ENCODE data around the gene CDRT15L2.
A peak's percentile ranks its signal among the peaks of the same experiment; 100 is the strongest.
"Not testable (repeated sequence)": the region's sequence is repeated elsewhere in the genome, so short reads cannot be mapped to it uniquely, and the experiment has no call there.

The CDRT15L2 gene

GRCh38 chr17:20579424-20579823, at the start of gene CDRT15L2:
TSS of gene CDRT15L2 (plus strand) at chr17:20579724. CDS start at chr17:20579744, 20 bp downstream.
- not testable (repeated sequence) for DNase-seq (ENCODE audit: low read depth, low spot score)

- DNase-seq (ENCODE audit: low read depth, low spot score) = not testable (repeated sequence)
Observed at GRCh38 chr17:20530104-20530503, 49.4 kb upstream of the CDRT15L2 start.

- peak; percentile 21 for DNase-seq (ENCODE audit: low read depth, low spot score)
Observed at GRCh38 chr17:20532544-20533090, 46.9 kb upstream of the CDRT15L2 start.

GRCh38 chr17:20533206-20533605, 46.3 kb upstream of the CDRT15L2 start:
- not testable (repeated sequence) for DNase-seq (ENCODE audit: low read depth, low spot score)

GRCh38 chr17:20534711-20535550, 44.6 kb upstream of the CDRT15L2 start:
- not testable (repeated sequence) for DNase-seq (ENCODE audit: low read depth, low spot score)

- DNase-seq (ENCODE audit: low read depth, low spot score) = not testable (repeated sequence)
Observed at GRCh38 chr17:20540414-20540813, 39.1 kb upstream of the CDRT15L2 start.

GRCh38 chr17:20540865-20541264, 38.7 kb upstream of the CDRT15L2 start:
- DNase-seq (ENCODE audit: low read depth, low spot score) = not testable (repeated sequence)

GRCh38 chr17:20541853-20542546, 37.5 kb upstream of the CDRT15L2 start:
- not testable (repeated sequence) for DNase-seq (ENCODE audit: low read depth, low spot score)

GRCh38 chr17:20547923-20548322, 31.6 kb upstream of the CDRT15L2 start:
- not testable (repeated sequence) for DNase-seq (ENCODE audit: low read depth, low spot score)

- not testable (repeated sequence) for DNase-seq (ENCODE audit: low read depth, low spot score)
Observed at GRCh38 chr17:20552920-20553319, 26.6 kb upstream of the CDRT15L2 start.

- DNase-seq (ENCODE audit: low read depth, low spot score) = not testable (repeated sequence)
Observed at GRCh38 chr17:20554728-20555127, 24.8 kb upstream of the CDRT15L2 start.

- not testable (repeated sequence) for DNase-seq (ENCODE audit: low read depth, low spot score)
Observed at GRCh38 chr17:20555135-20556010, 24.2 kb upstream of the CDRT15L2 start.

GRCh38 chr17:20558096-20558495, 21.4 kb upstream of the CDRT15L2 start:
- not testable (repeated sequence) for DNase-seq (ENCODE audit: low read depth, low spot score)

GRCh38 chr17:20559018-20559417, 20.5 kb upstream of the CDRT15L2 start:
- DNase-seq (ENCODE audit: low read depth, low spot score) = not testable (repeated sequence)

- DNase-seq (ENCODE audit: low read depth, low spot score) = no peak
Observed at GRCh38 chr17:20562587-20562986, 16.9 kb upstream of the CDRT15L2 start.

- DNase-seq (ENCODE audit: low read depth, low spot score) = not testable (repeated sequence)
Observed at GRCh38 chr17:20565245-20565644, 14.3 kb upstream of the CDRT15L2 start.

GRCh38 chr17:20565711-20566110, 13.8 kb upstream of the CDRT15L2 start:
- DNase-seq (ENCODE audit: low read depth, low spot score) = no peak

- not testable (repeated sequence) for DNase-seq (ENCODE audit: low read depth, low spot score)
Observed at GRCh38 chr17:20566736-20567135, 12.8 kb upstream of the CDRT15L2 start.

- DNase-seq (ENCODE audit: low read depth, low spot score) = not testable (repeated sequence)
Observed at GRCh38 chr17:20567421-20567820, 12.1 kb upstream of the CDRT15L2 start.

- not testable (repeated sequence) for DNase-seq (ENCODE audit: low read depth, low spot score)
Observed at GRCh38 chr17:20568604-20569003, 10.9 kb upstream of the CDRT15L2 start.

GRCh38 chr17:20571653-20572052, 7.9 kb upstream of the CDRT15L2 start:
- DNase-seq (ENCODE audit: low read depth, low spot score) = not testable (repeated sequence)
